ENCODE data around the gene IFT22. TPM values are rescaled to one million over a fixed set of nuclear protein-coding genes. Genes with fewer than 3 reads are reported as not detected.
A peak's percentile ranks its signal among the peaks of the same experiment; 100 is the strongest.
"Not testable (repeated sequence)": the region's sequence is repeated elsewhere in the genome, so short reads cannot be mapped to it uniquely, and the experiment has no call there.

Gene IFT22
- total RNA-seq, 1 experiment from 2014 or later: 98.7 TPM

DNA sequence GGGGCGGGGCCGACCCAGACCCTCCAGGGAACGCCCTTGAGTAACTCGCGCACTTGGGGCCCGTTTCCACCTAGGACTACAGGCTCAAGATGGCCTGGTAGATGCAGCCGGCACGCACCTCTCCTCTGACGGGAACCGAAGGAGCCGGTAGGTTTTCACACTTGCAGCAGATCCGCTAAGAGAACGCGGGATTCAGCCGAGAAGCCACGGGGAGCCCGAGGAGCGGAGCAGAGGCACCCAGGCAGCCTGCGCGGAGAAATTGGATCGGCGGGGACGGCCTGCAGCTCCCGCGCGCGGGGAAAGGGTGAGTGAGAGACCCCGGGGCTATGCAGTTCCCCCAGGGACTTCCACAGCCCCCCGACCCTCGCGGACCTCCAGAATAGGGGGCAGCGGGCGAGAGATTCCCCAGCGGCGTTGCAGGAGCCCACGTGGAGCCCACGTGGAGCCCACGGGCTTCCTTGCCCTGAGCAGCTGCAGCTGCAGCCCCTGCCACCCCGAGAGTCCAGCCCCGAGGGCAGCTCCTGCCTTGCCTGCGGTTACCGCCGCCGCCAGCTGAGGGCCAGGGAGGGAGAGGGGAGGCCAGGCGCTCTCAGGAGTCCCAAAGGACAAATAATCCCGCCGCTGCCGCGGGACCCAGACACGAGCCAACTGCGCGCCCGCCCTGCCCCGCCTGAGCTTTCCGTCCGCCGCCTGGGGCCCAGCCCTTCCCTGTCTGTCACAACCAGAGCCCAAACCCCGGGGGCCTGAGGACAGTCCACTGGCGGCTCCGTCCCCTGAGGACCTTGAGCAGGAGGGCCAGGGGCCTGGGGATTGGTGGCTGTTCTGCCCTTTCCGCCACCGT, 13.1 kb downstream of the IFT22 start:
- DNase-seq (ENCODE audit: low read depth): peak; percentile 90

DNA sequence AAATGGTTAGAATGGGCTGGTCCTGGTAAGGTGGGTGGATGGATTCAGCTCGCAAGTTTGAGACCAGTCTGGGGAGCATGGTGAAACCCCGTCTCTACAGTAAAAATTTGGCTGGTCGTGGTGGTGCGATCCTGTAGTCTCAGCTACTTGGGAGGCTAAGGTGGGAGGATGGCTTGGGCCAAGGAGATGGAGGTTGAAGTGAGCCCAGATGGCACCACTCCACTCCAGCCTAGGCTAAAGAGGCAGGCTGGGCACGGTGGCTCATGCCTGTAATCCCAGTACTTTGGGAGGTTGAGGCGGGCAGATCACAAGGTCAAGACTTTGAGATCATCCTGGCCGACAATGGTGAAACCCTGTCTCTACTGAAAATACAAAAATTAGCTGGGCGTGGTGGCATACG, 15.3 kb downstream of the IFT22 start:
- DNase-seq (ENCODE audit: low read depth): no peak

DNA sequence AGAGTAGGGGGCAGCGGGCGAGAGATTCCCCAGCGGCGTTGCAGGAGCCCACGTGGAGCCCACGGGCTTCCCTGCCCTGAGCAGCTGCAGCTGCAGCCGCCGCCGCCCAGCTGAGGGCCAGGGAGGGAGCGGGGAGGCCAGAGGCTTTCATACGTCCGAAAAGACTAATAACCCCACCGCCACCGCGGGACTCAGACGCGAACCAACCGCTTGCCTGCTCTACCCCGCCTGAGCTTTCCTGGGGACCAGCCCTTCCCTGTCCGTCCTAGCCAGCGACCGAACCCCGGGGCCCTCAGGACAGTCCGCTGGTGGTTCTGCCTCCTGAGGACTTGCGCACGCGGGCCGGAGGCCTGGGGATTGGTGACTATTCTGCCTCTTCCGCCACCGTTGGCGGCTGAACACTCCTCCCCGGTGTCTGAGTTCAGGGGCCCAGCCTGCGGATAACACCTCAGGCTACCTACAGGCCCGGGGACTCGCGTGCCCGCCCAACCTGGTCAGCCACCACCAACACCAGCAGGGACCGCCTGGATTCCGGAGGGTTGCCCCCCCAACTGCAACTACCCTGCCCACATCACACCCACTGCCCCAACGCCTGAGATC, 18.4 kb downstream of the IFT22 start:
- DNase-seq (ENCODE audit: low read depth): no peak

DNA sequence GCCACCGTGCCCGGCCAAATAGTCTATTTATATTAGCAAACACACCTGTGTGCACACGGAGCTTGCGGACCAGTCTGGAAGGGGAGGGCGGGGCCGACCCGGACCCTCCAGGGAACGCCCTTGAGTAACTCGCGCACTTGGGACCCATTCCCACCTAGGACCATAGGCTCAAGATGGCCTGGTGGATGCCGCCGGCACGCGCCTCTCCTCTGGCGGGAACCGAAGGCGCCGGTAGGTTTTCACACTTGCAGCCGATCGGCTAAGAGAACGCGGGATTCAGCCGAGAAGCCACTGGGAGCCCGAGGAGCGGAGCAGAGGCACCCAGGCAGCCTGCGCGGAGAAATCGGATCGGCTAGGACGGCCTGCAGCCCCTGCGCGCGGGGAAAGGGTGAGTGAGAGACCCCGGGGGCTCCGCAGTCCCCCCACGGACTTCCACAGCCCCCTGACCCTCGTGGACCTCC, 18.9 kb downstream of the IFT22 start:
- no peak for DNase-seq (ENCODE audit: low read depth)

GRCh38 chr7:101300465-101301376, 20.9 kb downstream of the IFT22 start:
- no peak for DNase-seq (ENCODE audit: low read depth)

- no peak for DNase-seq (ENCODE audit: low read depth)
These were observed 21.8 kb downstream of the IFT22 start for GRCh38 chr7:101299511-101300464.

- no peak for DNase-seq (ENCODE audit: low read depth)
These were observed 26.8 kb downstream of the IFT22 start for GRCh38 chr7:101294832-101295121.

GRCh38 chr7:101294039-101294831, 27.4 kb downstream of the IFT22 start:
- no peak for DNase-seq (ENCODE audit: low read depth)

DNA sequence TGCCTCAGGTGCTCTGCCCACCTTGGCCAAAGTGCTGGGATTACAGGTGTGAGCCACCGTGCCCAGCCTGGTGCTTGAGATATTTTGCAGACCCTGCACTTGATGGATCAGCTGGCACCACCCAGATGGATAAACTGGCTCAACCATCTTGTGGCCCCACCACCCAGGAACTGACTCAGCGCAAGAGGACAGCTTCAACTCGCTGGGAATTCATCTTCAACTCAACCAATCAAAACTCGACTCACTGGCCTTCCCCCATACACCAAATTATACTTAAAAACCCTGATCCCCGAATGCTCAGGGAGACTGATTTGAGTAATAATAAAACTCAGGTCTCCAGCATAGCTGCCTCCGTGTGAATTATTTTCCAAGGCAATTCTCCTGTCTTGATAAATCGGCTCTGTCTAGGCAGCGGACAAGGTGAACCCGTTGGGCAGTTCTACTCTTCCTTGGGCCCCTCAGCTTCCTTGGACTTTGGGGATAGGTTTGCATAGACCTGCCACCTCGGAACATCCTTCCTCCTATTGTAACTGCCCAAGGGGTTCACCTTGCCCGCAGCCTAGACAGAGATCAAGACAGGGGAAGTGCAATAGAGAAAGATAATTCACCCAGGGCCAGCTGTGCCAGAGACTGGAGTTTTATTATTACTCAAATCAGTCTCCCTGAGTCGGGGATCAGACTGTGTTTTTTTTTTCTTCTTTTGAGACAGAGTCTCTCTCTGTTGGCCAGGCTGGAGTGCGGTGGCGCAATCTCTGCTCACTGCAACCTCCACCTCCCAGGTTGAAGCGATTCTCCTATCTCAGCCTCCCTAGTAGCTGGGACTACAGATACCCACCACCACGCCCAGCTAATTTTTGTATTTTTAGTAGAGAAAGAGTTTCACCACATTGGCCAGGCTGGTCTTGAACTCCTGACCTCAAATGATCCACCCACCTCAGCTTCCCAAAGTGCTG, 28.3 kb downstream of the IFT22 start:
- not testable (repeated sequence) for DNase-seq (ENCODE audit: low read depth)

GRCh38 chr7:101292566-101292965, 29.0 kb downstream of the IFT22 start:
- DNase-seq (ENCODE audit: low read depth): not testable (repeated sequence)

GRCh38 chr7:101290186-101291037, 31.2 kb downstream of the IFT22 start:
- DNase-seq (ENCODE audit: low read depth): peak; percentile 72

DNA sequence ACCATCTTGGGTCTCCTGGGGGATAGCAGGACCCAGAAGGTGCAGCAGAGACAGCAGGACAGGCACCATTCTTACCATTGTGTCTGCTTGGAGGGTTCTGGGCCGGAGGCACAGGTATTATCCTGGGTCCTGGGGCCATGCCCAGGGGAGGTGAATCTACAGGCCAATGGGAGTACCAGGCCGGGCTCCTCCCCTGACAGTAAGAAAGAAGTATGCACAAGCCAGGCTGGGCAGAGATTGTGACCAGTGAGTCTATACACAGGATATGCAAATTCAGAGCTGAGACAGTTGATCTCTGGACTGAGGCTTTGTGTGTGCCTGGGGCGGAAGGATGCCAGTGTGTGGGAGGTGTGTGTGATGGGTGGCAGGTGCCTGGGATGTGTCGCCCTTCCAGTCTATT, 31.9 kb downstream of the IFT22 start:
- not testable (repeated sequence) for DNase-seq (ENCODE audit: low read depth)

GRCh38 chr7:101288439-101288838, 33.2 kb downstream of the IFT22 start:
- DNase-seq (ENCODE audit: low read depth): no peak

DNA sequence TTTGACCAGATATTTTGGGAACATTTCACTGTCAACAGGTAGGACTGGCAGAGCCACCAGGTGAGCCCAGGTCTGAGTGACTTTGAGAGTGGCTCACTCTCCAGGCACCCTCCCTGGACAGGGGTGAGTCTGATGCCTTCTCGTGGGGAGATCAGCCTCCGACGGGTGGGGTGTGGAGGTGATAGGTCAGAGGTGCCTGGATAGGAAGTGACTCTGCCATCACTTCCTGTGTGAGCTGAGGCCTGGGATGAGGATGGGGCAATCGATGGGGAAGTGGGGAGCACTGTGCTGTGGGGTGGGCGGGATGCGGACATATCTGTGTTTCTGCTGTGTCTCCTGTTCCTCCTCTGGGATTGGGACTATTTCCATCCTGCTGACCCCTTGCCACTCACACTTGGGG, 34.6 kb downstream of the IFT22 start:
- no peak for DNase-seq (ENCODE audit: low read depth)

- not testable (repeated sequence) for DNase-seq (ENCODE audit: low read depth)
These were observed 35.7 kb downstream of the IFT22 start for GRCh38 chr7:101285880-101286279.

GRCh38 chr7:101285171-101285570, 36.4 kb downstream of the IFT22 start:
- no peak for DNase-seq (ENCODE audit: low read depth)

- DNase-seq (ENCODE audit: low read depth): not testable (repeated sequence)
These were observed 40.7 kb downstream of the IFT22 start for GRCh38 chr7:101280912-101281311.

Data from Daoy (cell line).